Measurements from ENCODE around the gene ADAMTS3.

GRCh38 chr4:72323227-72323626, 245.8 kb downstream of the ADAMTS3 start:
- TF ChIP-seq CTCF (IDR thresholded peaks at IDR 0.05) (no peak), POLR2A (IDR thresholded peaks at IDR 0.05) (no peak)
